NCI-H510A (cell line): ENCODE results near the gene B3GNT7.
"Not testable (repeated sequence)": the region's sequence is repeated elsewhere in the genome, so short reads cannot be mapped to it uniquely, and the experiment has no call there.

Source experiments
- DNase-seq: peaks from one replicate; lab custom pipeline; 2025; lab: John Stamatoyannopoulos, UW

Gene B3GNT7

DNA sequence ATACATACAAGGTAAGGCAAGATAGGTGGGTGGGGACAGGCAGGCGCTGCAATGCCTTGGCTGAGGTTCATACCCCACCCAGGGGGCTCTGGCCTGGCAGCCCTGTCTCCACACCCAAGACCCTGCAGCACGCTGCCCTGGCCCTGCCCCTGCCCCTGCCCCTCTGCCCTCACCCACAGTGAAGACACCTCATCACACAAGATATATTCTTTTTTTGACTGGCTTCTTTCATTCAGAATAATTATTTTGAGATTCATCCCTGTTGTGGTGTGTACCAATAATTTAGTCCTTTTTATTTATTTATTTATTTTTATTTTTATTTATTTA is 11.4 kb upstream of the B3GNT7 start:
- no peak for DNase-seq

DNA sequence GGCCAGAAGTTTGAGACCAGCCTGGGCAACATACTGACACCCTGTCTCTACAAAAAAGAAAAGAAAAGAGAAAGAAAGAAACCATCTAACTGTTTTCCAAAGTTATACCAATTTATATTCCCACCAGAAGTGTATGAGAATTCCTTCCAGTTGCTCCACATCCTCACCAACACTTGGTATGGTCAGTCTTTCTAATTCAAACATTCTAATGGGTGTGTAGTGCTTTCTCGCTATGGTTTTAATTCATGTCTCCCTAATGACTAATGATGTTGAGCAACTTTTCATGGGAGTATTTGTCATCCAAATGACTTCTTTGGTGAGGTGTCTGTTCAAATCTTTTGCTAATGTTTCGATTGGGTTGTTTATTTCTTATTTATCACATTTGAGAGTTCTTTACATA is 10.5 kb upstream of the B3GNT7 start:
- DNase-seq, result no peak

DNA sequence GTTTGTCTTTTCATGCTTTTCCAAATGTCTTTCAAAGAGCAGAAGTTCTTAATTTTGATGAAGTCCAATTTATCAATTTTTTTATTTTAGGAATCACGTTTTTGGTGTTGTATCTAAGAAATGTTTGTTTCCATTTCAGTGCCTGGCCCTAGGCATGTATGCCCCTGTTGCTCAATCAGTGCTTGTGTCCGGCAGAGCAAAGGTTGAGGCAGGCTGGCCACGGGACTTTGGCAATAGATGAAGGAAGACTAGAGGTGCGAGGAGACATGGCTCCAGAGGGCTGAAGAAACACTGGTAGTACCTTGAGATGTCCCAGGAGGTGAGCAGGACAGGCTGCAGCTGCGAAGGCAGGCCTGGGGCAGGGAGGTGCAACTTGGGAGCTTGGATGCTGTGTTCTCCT is 10.1 kb upstream of the B3GNT7 start:
- no peak for DNase-seq

DNA sequence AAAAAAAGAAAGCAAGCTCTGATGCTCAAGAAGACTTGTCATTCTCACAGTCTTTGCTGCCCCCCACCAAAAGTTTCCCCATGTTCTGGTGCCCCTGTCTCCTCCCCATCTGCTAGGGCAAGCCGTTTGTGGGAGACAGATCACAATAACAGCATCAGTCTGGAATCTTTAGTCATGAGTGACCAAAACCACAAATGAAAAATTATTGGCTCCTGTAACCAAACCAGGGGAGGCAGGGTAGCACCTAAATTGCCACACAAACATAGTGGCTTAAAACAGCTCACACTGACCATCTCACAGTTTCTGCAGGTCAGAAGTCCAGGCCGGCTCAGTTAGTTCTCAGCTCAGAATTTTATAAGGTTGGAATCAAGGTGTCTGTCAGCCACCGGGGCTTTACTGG is 9.1 kb upstream of the B3GNT7 start:
- DNase-seq, result no peak

DNA sequence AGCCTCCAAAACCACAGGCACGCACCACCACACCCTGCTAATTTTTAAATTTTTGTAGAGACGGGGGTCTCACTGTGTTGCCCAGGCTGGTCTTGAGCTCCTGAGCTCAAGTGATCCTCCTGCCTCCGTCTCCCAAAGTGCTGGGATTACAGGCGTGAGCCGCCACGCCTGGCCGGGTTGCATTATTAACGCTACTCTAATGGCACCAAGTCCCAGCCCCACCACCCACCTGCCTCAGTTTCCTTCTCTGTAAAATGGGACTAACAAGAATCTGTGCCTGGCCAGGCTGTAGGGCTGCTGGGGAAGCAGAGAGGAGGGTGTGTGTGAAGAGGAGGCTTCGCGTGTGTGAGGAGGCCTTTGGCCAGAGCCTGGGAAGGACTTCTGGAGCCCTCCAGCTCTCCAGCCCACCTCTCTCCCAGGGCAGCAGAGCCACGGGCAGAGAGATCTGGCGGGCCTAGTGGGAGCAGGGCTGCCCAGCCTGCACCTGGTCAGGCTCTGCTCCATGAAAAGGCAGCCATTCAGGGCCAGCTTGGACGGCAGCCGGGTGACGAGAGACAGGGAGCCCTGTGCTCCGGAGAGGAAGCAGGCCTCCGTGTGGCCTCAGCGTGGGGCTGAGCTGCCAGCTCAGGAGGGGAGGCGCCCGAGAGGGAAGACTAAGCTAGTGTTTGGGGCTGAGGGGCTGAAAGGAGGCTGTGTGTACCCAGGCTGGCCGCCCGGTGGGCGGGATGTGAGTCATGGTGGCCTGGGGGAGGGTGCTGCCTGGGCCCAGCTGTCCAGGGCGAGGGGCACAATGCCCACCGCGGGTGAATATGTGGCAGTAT is 7.4 kb upstream of the B3GNT7 start:
- no peak for DNase-seq

DNA sequence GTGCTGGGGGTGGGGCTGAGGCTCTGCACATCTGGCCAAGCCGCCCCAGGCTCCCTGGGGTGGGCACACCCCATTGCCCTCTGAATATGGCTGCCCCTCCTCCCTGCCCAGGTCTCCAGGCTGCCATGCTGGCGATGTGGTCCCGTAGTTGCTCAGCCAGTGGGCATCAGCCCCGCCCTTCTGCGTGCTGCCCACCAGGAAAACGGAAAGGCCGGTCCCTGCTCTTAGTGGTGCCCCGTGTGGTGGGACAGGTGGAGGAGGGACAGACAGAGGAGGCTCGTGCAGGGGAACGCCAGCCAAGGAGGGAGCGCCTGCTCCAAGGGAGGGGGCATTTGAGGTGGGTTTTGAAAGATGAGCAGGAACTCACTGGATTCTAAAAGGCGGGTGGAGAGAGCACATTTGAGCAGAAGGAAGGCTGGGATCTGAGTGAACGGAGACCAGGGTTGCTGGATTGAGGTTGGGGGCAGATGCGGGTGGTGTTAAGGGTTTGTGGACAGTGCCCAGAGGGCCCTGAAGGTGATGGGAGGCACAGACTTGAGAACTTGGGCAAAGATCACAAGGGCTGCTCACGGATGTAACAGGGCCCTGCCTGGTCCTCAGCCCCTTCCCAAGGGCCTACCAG is 6.7 kb upstream of the B3GNT7 start:
- DNase-seq, result no peak

DNA sequence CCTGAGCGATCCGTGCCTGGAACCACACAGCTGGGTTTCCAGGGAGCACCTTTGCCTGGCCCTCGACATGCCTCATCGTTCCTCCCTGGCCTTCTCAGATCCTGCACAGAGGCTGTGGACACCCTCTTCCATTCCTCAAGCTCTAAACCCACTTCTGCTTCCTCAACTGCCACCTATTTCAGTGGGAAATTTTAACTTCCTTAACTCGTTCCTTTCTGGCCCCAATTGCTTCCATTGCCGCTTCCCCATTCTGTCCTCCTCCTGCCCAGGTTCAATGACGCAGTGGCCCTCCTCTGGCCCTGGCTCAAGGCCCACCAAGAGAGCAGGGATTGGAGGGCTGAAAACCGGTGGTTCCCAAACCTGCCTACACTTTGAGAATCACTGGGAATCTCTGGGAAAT is 4.8 kb upstream of the B3GNT7 start:
- no peak for DNase-seq

DNA sequence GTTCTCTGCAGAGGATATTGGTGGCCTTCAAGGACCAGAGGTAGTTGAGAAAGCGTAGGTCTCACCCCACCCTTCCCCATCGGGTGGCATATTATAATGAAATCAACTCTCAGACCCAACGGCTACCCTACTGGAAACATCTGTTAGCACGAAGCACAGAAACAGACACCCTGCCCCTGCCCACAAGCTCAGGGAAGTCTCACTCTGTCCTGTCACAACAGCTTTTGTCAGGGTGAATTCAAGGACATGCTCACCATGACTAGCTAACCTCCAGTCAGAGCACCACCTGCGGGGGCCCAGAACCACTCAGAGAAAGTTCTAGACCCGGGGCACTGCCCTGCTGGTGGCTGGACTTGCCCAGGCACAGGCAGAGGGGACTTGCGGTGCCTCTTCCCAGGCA is 3.5 kb upstream of the B3GNT7 start:
- DNase-seq, result no peak

DNA sequence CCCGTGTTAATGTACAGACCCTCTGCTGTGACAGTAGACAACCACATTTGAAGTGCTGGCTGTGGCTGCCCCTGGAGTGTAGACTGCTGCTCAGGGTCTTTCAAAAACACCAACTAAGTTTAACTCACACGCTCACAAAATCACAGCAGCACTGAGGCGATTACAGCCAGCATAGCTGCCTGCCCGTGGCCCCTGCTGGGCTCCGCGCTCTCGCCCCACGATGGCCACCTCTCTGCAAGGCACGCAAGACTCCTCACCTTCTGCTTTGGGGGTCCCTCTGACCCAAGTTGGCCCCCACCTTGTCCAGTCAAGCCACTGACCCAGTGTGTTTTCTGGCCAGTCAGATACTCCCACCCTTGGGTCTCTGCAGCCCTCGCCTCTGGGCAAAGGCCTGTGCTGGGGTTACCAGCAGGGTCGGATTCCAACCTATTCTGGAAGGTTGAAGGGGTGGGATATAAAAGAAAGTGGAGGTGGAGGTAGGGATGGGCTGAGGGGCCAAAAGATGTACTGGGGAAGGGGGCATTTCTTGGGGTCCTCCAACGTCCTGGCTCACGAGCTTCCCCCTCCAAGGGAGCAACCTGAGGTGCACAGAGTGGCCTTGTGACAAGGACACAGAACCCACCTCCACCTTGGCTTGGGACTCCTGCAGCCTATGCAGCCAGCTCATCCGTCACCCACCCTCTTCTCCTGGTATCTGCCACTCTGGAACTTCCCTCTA is 2.9 kb upstream of the B3GNT7 start:
- DNase-seq, result no peak

DNA sequence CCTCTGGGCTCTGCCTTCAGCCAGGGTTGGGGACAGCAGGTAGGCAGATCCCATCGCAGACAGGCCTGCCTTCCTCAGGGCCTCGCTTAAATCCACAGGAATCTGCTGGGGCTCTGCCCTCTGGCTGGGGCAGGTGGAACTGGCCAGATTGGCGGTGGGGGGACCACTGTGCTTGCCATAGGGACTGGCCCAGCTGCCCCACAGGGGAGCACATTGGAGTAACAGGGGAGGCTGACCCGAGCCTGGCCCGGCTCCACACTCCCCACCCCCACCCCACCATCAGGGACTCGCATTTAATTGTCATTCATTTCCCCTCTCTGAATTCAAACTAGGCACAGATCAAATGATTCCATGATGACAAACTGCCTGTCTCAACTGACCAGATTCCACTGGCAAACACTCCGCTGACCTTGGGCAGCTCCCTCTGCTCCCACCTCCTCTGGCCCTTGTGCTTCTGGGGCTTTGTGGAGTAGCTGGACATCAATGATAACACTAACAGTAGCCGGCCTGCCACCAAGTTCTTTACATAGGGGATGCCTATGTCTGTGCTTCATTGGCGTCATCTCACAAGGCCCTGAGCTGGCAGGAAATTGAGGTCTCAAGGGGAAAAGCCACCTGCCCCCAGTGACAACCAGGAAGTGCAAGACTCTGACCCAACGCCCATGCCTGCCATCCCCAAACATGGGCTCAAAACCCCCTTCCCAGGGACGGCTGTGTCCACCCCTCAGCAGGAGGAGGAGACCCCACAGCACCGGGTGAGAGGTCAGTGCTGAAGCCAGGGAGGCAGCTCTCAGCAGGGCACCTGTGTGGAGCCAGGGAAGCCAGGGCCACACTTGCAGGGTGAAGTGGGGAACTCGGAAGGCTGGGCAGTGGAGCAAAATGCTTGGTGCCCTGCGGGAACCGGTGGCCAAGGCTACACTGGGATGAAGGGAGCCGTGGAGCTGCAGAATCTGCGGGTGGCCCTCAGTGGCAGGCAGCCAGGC is 2.1 kb upstream of the B3GNT7 start:
- no peak for DNase-seq

DNA sequence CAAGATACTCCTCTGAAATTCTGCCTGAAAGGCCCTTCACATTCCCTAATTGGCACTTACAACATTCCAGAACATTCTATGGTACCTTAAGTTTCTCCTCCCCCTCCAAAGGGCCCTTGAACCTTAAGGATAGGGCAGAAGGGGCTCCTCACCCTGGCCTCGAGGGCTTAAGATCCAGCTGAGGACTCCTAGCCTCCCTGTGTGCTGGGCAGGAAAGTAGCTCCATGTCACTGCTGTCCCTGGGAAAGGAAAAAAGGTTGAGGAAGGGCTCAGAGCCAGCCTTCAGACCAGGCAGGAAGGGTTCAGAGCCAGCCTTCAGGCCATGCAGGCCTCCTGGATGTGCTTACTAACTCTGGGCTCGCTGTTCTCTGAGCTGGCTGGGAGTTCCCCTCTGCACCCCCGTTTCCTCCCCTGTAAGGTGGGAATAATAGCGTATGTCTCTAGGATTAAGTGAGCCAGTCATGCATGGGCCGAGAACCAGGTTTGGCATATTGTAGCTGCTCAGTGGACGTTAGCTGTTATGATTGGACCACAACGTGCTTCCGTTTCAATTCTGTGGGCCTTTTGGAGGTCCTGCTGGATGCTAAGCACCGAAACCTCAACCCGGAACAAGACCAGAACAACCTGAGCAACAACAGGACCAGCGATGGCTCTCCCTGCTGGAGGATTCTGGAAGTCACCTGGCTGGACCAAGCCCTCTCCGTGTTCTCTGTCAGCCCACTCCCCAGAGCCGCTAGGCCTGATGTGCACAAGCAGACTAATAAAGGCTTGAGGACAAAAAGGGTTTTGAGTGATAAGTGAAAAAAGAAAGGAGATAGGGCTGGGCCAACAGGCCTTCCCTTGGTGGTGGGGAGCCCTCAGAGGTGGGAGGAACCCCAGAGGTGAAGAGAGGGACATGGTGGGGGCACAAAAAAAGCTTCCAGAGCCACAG is 1.0 kb upstream of the B3GNT7 start:
- DNase-seq, result no peak

DNA sequence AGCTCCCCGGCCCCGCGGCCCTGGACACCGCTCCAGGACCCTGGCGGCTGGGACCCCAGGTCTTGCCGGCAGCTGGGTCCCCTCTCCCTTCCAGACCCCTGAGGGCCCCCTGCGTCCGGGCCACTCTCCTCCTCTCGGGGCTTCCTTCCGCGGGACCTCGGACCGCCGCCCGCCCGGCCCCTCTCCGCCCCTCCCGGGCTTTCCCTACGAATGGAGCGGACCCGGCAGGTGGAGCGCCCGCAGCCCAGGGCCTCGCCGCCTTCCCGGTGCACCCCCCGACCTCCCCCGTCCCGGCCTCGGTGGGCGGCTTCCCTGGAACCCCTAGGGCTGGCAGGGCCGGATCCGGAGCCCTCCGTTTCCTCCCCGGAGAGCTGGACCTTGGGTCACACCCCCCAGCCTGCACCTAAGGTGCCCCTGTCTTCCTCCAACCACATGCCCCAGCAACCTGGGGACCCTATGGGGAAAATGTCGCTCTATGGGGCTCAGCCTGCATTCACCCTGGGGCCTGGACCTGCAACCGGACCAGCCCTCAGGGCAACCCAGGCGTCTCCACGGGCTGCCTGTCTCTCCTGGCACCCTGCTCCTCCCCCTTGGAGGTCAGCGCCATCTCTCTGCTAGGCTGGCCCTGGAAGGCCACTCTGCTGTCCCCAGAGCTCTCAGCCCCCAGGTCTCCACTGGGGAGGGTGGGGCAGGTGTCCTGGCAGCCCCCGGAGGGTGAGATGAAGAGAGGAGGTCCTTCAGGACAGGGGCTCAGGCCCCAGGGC is 730 bp downstream of the B3GNT7 start:
- no peak for DNase-seq

DNA sequence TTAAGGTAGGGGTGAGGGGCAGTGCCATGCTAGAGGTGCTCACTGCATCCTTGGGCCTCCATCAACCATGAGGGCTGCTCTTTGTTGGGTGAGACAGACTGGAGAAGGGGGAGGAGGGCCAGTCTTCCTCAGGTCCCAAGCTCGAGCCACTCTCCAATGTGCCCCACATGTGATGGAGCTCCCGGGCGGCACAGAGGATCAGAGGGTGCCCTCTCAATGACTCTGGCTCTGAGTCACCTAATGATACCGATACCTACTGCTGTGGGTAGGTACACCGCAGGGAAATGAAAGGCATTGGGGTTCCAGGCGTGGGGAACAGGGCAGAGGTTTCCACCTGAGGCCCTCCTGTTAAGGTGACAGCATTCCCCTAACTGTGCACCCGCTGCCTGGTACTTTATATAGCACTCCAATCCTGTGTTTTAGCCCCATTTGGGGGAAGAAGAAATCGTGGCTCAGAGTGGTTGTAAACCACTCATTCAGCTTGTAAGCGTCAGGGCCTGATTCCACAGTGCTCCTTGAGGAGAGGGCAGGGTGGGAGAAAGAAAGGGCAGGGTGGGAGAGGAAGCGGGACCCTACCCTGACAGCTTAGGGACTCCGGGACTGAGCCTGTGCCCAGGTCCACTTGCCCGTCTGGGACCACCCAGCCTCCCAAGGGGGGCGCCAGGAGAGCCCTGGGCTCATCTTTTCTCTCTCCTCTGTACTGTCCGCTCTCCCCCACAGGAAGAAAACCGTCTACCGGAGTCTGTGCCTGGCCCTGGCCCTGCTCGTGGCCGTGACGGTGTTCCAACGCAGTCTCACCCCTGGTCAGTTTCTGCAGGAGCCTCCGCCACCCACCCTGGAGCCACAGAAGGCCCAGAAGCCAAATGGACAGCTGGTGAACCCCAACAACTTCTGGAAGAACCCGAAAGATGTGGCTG is 1.8 kb downstream of the B3GNT7 start:
- no peak for DNase-seq

DNA sequence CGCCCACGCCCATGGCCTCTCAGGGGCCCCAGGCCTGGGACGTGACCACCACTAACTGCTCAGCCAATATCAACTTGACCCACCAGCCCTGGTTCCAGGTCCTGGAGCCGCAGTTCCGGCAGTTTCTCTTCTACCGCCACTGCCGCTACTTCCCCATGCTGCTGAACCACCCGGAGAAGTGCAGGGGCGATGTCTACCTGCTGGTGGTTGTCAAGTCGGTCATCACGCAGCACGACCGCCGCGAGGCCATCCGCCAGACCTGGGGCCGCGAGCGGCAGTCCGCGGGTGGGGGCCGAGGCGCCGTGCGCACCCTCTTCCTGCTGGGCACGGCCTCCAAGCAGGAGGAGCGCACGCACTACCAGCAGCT is 2.4 kb downstream of the B3GNT7 start:
- no peak for DNase-seq

DNA sequence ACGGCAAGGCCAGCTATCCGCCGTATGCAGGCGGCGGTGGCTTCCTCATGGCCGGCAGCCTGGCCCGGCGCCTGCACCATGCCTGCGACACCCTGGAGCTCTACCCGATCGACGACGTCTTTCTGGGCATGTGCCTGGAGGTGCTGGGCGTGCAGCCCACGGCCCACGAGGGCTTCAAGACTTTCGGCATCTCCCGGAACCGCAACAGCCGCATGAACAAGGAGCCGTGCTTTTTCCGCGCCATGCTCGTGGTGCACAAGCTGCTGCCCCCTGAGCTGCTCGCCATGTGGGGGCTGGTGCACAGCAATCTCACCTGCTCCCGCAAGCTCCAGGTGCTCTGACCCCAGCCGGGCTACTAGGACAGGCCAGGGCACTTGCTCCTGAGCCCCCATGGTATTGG is 3.1 kb downstream of the B3GNT7 start:
- no peak for DNase-seq

DNA sequence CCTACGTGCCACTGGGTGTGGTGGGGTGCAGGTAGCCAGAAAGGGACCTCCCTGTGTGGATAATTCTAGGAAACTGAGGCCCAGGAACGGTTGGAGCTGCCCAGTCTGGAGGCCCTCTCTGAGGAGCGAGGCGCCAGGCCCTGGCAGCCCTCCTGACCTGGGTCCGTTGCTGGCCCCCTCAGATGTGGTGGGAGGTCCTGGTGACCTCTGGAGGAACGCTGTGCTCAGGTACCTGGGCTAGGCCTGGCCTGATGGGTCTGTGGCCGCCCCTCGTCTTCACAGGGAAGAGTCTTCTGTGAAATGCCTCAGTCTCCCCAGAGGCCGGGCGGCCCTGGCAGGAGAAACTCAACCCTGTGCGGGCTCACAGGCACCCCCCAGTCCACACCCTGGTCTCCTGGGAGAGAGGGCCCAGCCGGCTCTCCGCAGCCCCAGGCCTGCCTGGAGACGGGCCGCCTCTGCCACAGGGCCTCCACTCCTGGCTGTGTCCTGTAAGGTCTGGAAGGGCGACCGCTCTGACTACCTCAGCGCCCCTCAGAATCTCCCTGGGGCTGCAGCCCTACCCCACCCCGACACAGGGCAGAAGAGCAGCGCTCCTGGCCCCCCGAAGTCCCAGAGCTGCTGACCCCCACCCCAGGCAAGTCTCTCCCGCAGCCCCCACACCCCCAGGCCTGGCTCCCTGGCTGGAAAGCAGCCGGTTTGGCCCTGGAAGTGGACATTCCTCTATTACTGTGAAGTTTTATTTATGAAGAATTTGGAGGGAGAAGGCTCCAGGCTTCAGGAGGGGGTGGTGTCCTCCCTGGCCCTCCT is 3.7 kb downstream of the B3GNT7 start:
- DNase-seq, result no peak

DNA sequence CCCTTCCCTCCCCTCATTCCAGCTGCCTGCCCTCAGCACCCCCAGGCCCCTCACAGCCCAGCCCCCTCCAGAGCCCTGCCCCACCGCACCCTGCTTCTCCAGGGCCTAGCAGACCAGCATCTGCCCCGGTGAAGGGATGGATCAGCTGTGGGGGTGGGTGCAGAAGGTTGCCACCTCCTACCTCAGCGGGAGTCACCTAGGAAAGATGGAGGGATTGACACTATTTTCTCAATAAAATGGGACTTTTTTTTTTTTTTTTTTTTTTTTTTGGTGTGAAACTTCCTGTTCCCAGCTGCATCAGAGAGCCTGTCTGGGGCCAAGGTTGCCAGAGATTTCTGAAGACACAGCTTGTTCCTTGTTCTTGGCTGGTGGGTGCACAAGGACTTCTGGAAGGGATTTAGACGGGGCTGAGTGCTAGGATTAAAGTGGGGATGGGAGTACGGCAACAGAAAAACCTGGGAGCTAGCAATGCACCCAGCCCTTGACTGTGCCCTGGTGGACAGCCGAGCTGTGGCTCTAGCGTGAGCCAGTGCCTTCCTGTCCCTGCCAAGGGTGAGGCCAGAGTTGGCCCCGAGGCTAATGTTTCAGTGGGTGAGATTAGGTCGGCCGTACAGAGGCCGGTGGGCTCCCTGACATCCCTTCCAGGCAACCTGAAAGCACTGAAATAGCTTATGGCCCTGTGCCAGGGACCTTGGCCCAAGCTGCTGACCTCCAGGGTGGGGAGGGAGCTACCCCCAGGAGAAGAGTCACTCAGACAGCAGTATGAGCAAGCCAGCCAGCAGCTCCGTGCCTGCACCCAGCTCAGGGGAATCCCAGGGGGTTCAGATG is 4.6 kb downstream of the B3GNT7 start:
- no peak for DNase-seq

DNA sequence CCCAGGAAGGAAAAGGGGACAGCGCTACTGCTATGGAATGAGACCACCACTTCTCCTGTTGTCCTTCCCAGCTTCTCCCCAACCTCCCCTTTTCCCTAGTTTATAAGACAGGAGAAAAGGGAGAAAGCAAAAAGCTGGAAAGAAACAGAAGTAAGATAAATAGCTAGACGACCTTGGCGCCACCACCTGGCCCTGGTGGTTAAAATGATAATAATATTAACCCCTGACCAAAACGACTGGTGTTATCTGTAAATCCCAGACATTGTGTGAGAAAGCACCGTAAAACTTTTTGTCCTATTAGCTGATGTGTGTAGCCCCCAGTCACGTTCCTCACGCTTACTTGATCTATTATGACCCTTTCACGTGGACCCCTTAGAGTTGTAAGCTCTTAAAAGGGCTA is 5.2 kb downstream of the B3GNT7 start:
- DNase-seq, result not testable (repeated sequence)
